Endothelial cell of umbilical vein (primary cell): ENCODE data around the gene GPSM1. TPM values are rescaled to one million over a fixed set of nuclear protein-coding genes. Genes with fewer than 3 reads are reported as not detected.
"Not testable (repeated sequence)": the region's sequence is repeated elsewhere in the genome, so short reads cannot be mapped to it uniquely, and the experiment has no call there.

Experiments used
- BruUV-seq: library from RNA; stranded (reverse); fragments of 400-500 nt; replicated peaks from 2 replicates; lab custom pipeline; 2021; lab: Mats Ljungman, UMichigan
- CTCF ChIA-PET: fragments of 300-600, 350-600 bp; sonication (Branson Sonifier 250); formaldehyde crosslinking; loops from one replicate; lab custom pipeline; 2021; ENCODE audit warnings: antibody characterized with exemption, inconsistent platforms; lab: Charles Lee
- POLR2A ChIA-PET: fragments of 300-600, 350-600 bp; sonication (Branson Sonifier 250); formaldehyde crosslinking; loops from one replicate; lab custom pipeline; 2021; ENCODE audit warnings: antibody characterized with exemption, inconsistent platforms; lab: Charles Lee
- DNase-seq: peaks from one replicate; pipeline ENCODE4 v3.0.0-alpha.2; 2011; ENCODE audit warnings: low read depth, low spot score
- FAIRE-seq: peaks from 2 replicates; lab custom pipeline; 2011; peaks lifted over from hg19 to GRCh38; lab: Jason Lieb, UNC
- H2AFZ ChIP-seq: 2 replicates; pipeline ENCODE4 v1.6.0; 2012; ENCODE audit warnings: low read depth, low read length, control low read depth, inconsistent platforms
- H3K27ac ChIP-seq: 2 replicates; pipeline ENCODE4 v1.5.1; 2011; ENCODE audit warnings: low read depth, mild to moderate bottlenecking, control low read depth, low read length, moderate library complexity; ENCODE audit not compliant: insufficient read depth
- H3K27me3 ChIP-seq, 2 experiments: 2 replicates each; pipeline versions ENCODE4 v1.6.0 to v1.6.1; 2011; ENCODE audit warnings: low read length in 2 of 2, mixed read lengths in 1 of 2; ENCODE audit not compliant: control insufficient read depth in 2 of 2, insufficient read depth in 2 of 2
- H3K36me3 ChIP-seq, 2 experiments: 2 replicates in 1 of 2; 3 replicates in 1 of 2; pipeline ENCODE4 v1.5.1; 2011; ENCODE audit warnings: low read length in 2 of 2, mild to moderate bottlenecking in 1 of 2, moderate library complexity in 1 of 2; ENCODE audit not compliant: control insufficient read depth in 2 of 2, insufficient read depth in 2 of 2; ENCODE audit errors: extremely low read depth in 1 of 2
- H3K4me1 ChIP-seq: 3 replicates; pipeline ENCODE4 v1.5.1; 2011; ENCODE audit warnings: mild to moderate bottlenecking, low read length; ENCODE audit not compliant: control insufficient read depth, insufficient read depth; ENCODE audit errors: extremely low read depth
- H3K4me2 ChIP-seq: 2 replicates; pipeline ENCODE4 v1.6.1; 2011; ENCODE audit warnings: low read length, control low read depth, mixed read lengths; ENCODE audit not compliant: insufficient read depth
- H3K4me3 ChIP-seq, 3 experiments: fragments of 200-600 bp in 1 of 3; sonication (generic), shearing (Covaris generic) in 1 of 3; replicated peaks in 1 of 3; 2 replicates each; pipeline ENCODE4 v1.5.1; 2011 to 2016; ENCODE audit warnings: control low read depth in 3 of 3, low read length in 3 of 3, mild to moderate bottlenecking in 2 of 3, inconsistent platforms in 1 of 3, low read depth in 1 of 3, moderate library complexity in 1 of 3; ENCODE audit not compliant: insufficient read depth in 1 of 3
- H3K79me2 ChIP-seq: 2 replicates; pipeline ENCODE4 v1.6.0; 2012; ENCODE audit warnings: low read length, inconsistent platforms; ENCODE audit not compliant: control insufficient read depth, insufficient read depth
- H3K9ac ChIP-seq: replicated peaks from 2 replicates; pipeline ENCODE3; 2011; ENCODE audit warnings: low read length, control low read depth; ENCODE audit not compliant: insufficient read depth; ENCODE audit errors: extremely low read depth
- H3K9me1 ChIP-seq: replicated peaks from 3 replicates; pipeline ENCODE4 v1.6.0; 2011; ENCODE audit warnings: mild to moderate bottlenecking, low read length; ENCODE audit not compliant: control insufficient read depth, insufficient read depth; ENCODE audit errors: extremely low read depth
- H3K9me3 ChIP-seq: replicated peaks from 2 replicates; pipeline ENCODE4 v1.5.1; 2012; ENCODE audit warnings: low read length, inconsistent platforms; ENCODE audit not compliant: control insufficient read depth, insufficient read depth
- H4K20me1 ChIP-seq: replicated peaks from 2 replicates; pipeline ENCODE3; 2011; ENCODE audit warnings: mild to moderate bottlenecking, low read length; ENCODE audit not compliant: control insufficient read depth, insufficient read depth; ENCODE audit errors: extremely low read depth
- EZH2 ChIP-seq: IDR thresholded peaks from 2 replicates; pipeline ENCODE4 v1.6.1; 2012; ENCODE audit warnings: borderline replicate concordance, low read depth, mild to moderate bottlenecking, moderate library complexity, low read length, inconsistent platforms; ENCODE audit not compliant: severe bottlenecking
- MYC ChIP-seq: IDR thresholded peaks from one replicate; pipeline ENCODE4 v1.6.1; 2011; ENCODE audit warnings: mild to moderate bottlenecking, low read depth, low read length
- POLR2AphosphoS5 ChIP-seq: IDR thresholded peaks from 2 replicates; pipeline ENCODE4 v1.6.1; 2012; ENCODE audit warnings: low read depth, mild to moderate bottlenecking, control low read depth, low read length, moderate library complexity; ENCODE audit not compliant: insufficient read depth
- dilution Hi-C: fragments of 300-500 bp; cut with MboI; formaldehyde crosslinking; loops from one replicate; pipeline ENCODE4 v1.15.0; 2019; ENCODE audit warnings: low sequenced_read_pairs; ENCODE audit not compliant: extremely low pct_ligation_motif_present
- intact Hi-C: fragments of 100-400 bp; cut with micrococcal nuclease; formaldehyde crosslinking; loops from one replicate; pipeline ENCODE4 v1.10.0; 2022
- polyA plus RNA-seq, 4 experiments: library from polyadenylated mRNA; depleted of rRNA in 3 of 4; stranded (reverse) in 3 of 4; unstranded in 1 of 4; fragments of >200 nt; gene quantifications; 2 replicates each; pipeline versions ENCODE4 v1.2.1 to v1.2.3, GENCODE V29; 2011 to 2012; ENCODE audit warnings: missing spikeins in 1 of 4
- total RNA-seq: library from RNA; stranded (reverse); gene quantifications from 2 replicates; pipeline ENCODE4 v1.2.3, GENCODE V29; 2021
- TF ChIP-seq, protein P1 (sequence below), 2 donors: IDR thresholded peaks; 1 replicate in 1 of 2; 2 replicates in 1 of 2; pipeline ENCODE4 v1.5.1; 2011; ENCODE audit warnings: low read length in 2 of 2, mild to moderate bottlenecking in 2 of 2, moderate library complexity in 2 of 2, control low read depth in 1 of 2, inconsistent platforms in 1 of 2, low read depth in 1 of 2; ENCODE audit not compliant: insufficient read depth in 1 of 2; ENCODE audit errors: extremely low read depth in 1 of 2

The GPSM1 gene
- total and polyA plus RNA-seq, 2 donors (not counting 3 experiments of a cell fraction or from before 2014, with no cell fraction given), result 34.6 to 47.1 TPM

DNA sequence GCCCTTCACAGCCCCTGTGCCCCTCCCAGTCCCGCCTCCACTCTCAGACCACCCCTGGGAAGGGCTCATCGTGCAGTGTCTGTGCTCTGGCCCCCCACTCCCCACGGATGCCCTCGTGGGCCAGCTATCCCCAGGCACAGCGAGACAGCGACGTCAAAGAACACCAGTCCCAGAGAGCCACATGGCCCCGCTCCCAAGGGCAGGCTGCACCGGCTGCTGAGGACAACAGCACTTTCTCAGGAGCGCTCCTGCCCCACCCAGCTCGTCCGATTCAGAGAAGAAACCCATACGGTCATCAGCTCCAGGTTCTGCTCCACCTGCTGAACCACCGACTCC, 77.4 kb downstream of the GPSM1 start:
- no peak overlapping the region for H3K9ac ChIP-seq
- peaks cover 13% of the 10 kb centered on the region for H3K4me1 ChIP-seq
- no peak overlapping the region for H3K4me3 ChIP-seq
- no peak for FAIRE-seq
- no TSS peak for BruUV-seq
- H3K36me3 ChIP-seq, result peaks cover 0 to 19% of the 10 kb centered on the region in 2 experiments
- H4K20me1 ChIP-seq, result no peaks in the 10 kb centered on the region
- POLR2A ChIA-PET, result no interaction called here
- TF ChIP-seq MYC (no peak), EZH2 (no peak), POLR2AphosphoS5 (no peak)
- TF ChIP-seq, protein P1, sequence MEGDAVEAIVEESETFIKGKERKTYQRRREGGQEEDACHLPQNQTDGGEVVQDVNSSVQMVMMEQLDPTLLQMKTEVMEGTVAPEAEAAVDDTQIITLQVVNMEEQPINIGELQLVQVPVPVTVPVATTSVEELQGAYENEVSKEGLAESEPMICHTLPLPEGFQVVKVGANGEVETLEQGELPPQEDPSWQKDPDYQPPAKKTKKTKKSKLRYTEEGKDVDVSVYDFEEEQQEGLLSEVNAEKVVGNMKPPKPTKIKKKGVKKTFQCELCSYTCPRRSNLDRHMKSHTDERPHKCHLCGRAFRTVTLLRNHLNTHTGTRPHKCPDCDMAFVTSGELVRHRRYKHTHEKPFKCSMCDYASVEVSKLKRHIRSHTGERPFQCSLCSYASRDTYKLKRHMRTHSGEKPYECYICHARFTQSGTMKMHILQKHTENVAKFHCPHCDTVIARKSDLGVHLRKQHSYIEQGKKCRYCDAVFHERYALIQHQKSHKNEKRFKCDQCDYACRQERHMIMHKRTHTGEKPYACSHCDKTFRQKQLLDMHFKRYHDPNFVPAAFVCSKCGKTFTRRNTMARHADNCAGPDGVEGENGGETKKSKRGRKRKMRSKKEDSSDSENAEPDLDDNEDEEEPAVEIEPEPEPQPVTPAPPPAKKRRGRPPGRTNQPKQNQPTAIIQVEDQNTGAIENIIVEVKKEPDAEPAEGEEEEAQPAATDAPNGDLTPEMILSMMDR (IDR thresholded peaks at IDR 0.05; ENCODE audit: extremely low read depth in 1 of 2, insufficient read depth in 1 of 2, low read depth in 1 of 2, low read length in 2 of 2), result no peak
- H3K4me2 ChIP-seq, result no peak overlapping the region
- no peak overlapping the region for H3K27ac ChIP-seq
- peaks cover 14% of the 10 kb centered on the region for H3K79me2 ChIP-seq
- H3K9me1 ChIP-seq, result no peaks in the 10 kb centered on the region
- CTCF ChIA-PET, result no interaction called here
- no peaks in the 10 kb centered on the region for H3K9me3 ChIP-seq
- no peak for DNase-seq
- no peak overlapping the region for H2AFZ ChIP-seq
- dilution Hi-C loops, result no loop called here
- intact Hi-C loops, result no loop called here
- H3K27me3 ChIP-seq, result no peaks in the 10 kb centered on the region

DNA sequence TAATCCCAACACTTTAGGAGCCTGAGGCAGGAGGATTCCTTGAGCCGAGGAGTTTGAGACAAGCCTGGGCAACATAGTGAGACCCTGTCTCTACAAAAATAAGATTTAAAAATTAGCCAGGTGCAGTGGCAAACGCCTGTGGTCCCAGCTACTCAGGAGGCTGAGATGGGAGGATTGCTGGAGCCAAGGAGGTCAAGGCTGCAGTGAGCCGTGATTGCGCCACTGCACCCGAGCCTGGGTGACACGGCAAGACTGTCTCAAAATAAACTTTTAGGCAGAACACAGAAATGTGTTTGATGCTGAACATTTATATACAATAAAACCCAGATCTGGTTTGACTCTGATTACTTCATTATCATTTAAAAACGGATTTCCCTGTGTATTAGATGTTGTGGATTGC, 78.1 kb downstream of the GPSM1 start:
- Histone ChIP-seq H3K36me3 (peaks cover 0 to 19% of the 10 kb centered on the region in 2 experiments), H3K27ac (no peak overlapping the region), H3K4me1 (peaks cover 10% of the 10 kb centered on the region), H3K4me3 (no peak overlapping the region), H3K79me2 (peaks cover 16% of the 10 kb centered on the region), H3K27me3 (no peaks in the 10 kb centered on the region), H3K9ac (no peak overlapping the region), H3K9me3 (no peaks in the 10 kb centered on the region), H3K4me2 (no peak overlapping the region), H2AFZ (no peak overlapping the region), H3K9me1 (no peaks in the 10 kb centered on the region), H4K20me1 (no peaks in the 10 kb centered on the region)
- intact Hi-C loops (no loop called here), dilution Hi-C loops (no loop called here)
- BruUV-seq, result no TSS peak
- ChIA-PET CTCF (no interaction called here), POLR2A (no interaction called here)
- TF ChIP-seq MYC, result no peak
- no peak for DNase-seq
- FAIRE-seq, result no peak

DNA sequence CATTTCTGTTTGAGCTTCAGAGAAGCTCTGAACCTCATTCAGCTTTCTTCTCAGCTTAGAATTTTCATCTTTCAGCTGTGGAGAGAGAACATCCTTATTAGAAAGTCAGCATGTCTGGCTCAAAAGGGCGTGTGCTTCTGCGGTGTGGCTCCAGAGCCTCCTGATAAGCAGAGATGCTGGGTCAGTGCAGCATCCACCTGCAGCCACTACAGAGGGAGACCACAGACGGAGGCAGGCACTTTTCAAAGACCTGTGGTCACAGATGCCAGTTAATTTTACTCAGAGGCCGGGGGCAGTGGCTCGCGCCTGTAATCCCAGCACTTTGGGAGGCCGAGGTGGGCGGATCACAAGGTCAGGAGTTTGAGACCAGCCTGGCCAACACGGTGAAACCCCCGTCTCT, 78.6 kb downstream of the GPSM1 start:
- H3K9ac ChIP-seq, CTCF ChIA-PET, H3K27ac ChIP-seq, H3K4me3 ChIP-seq, H3K9me3 ChIP-seq, H3K27me3 ChIP-seq, H3K4me2 ChIP-seq, intact Hi-C loops, DNase-seq, H3K4me1 ChIP-seq, POLR2A ChIA-PET, H4K20me1 ChIP-seq, H3K9me1 ChIP-seq, BruUV-seq, H2AFZ ChIP-seq, FAIRE-seq, dilution Hi-C loops: not testable (repeated sequence)
- peaks cover 0 to 19% of the 10 kb centered on the region in 2 experiments for H3K36me3 ChIP-seq
- peaks cover 19% of the 10 kb centered on the region for H3K79me2 ChIP-seq
